Uterus (tissue), 2 donors: ENCODE results near the gene GSTO2.

Experiments
- CTCF ChIP-seq, 4 experiments: fragments of 200-600 bp in 2 of 4; fragments of 450-650 bp in 2 of 4; sonication (generic) in 2 of 4; IDR thresholded peaks; one replicate each; pipeline ENCODE4 v1.5.1; 2016 to 2019; ENCODE audit warnings: antibody characterized with exemption in 4 of 4, mild to moderate bottlenecking in 2 of 4, moderate library complexity in 1 of 4
- POLR2A ChIP-seq, 2 donors: fragments of 450-650 bp; IDR thresholded peaks; one replicate each; pipeline ENCODE4 v1.6.1; 2016; ENCODE audit warnings: antibody characterized with exemption in 2 of 2, mild to moderate bottlenecking in 1 of 2, moderate library complexity in 1 of 2

GRCh38 chr10:104257235-104257634 is 11.7 kb upstream of the GSTO2 start:
- TF ChIP-seq CTCF (IDR thresholded peaks at IDR 0.05) = no peak
- TF ChIP-seq POLR2A (IDR thresholded peaks at IDR 0.05) = no peak
